CD8-positive, alpha-beta memory T cell (primary cell): ENCODE measurements around the gene KCNIP4. TPM values are rescaled to one million over a fixed set of nuclear protein-coding genes. Genes with fewer than 3 reads are reported as not detected.

Experiments
- CTCF ChIA-PET: fragments of 350-600 bp; sonication (Branson Sonifier 250); formaldehyde crosslinking; loops from one replicate; lab custom pipeline; 2021; ENCODE audit warnings: antibody characterized with exemption; lab: Charles Lee
- POLR2A ChIA-PET: fragments of 350-600 bp; sonication (Branson Sonifier 250); formaldehyde crosslinking; loops from one replicate; lab custom pipeline; 2021; ENCODE audit warnings: antibody characterized with exemption; lab: Charles Lee
- DNase-seq, 5 donors: peaks; one replicate each; pipeline versions ENCODE4 v3.0.0 to v3.0.0-alpha.2; 2020 to 2022; ENCODE audit warnings: mixed read lengths in 1 of 5
- H3K27ac ChIP-seq: one replicate; pipeline ENCODE4 v1.7.0; 2013; ENCODE audit warnings: low read depth, mild to moderate bottlenecking, low read length, moderate library complexity
- H3K27me3 ChIP-seq: 2 replicates; pipeline ENCODE4 v1.7.0; 2013; ENCODE audit warnings: low read length, mild to moderate bottlenecking; ENCODE audit not compliant: insufficient read depth, poor library complexity, severe bottlenecking
- H3K36me3 ChIP-seq: 2 replicates; pipeline ENCODE4 v1.7.0; 2013; ENCODE audit warnings: mild to moderate bottlenecking, low read length, moderate library complexity; ENCODE audit not compliant: insufficient read depth
- H3K4me1 ChIP-seq: 2 replicates; pipeline ENCODE4 v1.7.0; 2013; ENCODE audit warnings: mild to moderate bottlenecking, low read length, moderate library complexity; ENCODE audit not compliant: insufficient read depth
- H3K4me3 ChIP-seq: 2 replicates; pipeline ENCODE4 v1.7.0; 2013; ENCODE audit warnings: mild to moderate bottlenecking, low read length
- H3K9me3 ChIP-seq: 2 replicates; pipeline ENCODE4 v1.7.0; 2013; ENCODE audit warnings: mild to moderate bottlenecking, low read length
- H3K27ac Mint-ChIP-seq, 8 donors: one replicate each; pipeline ENCODE4 v1.8.0; 2020 to 2021; ENCODE audit warnings: mixed read lengths in 8 of 8, mild to moderate bottlenecking in 6 of 8, inconsistent platforms in 3 of 8, moderate library complexity in 3 of 8
- H3K27me3 Mint-ChIP-seq, 2 donors: one replicate each; pipeline ENCODE4 v1.8.0; 2020 to 2021; ENCODE audit warnings: mixed read lengths in 2 of 2, mild to moderate bottlenecking in 1 of 2, moderate library complexity in 1 of 2
- H3K36me3 Mint-ChIP-seq, 3 donors: one replicate each; pipeline ENCODE4 v1.8.0; 2020 to 2021; ENCODE audit warnings: mixed read lengths in 3 of 3, inconsistent platforms in 1 of 3, mild to moderate bottlenecking in 1 of 3
- H3K4me1 Mint-ChIP-seq, 3 donors: one replicate each; pipeline ENCODE4 v1.8.0; 2020 to 2021; ENCODE audit warnings: mixed read lengths in 3 of 3, inconsistent platforms in 1 of 3, mild to moderate bottlenecking in 1 of 3
- H3K4me3 Mint-ChIP-seq, 7 donors: one replicate each; pipeline ENCODE4 v1.8.0; 2020 to 2021; ENCODE audit warnings: mixed read lengths in 7 of 7, mild to moderate bottlenecking in 6 of 7, moderate library complexity in 4 of 7, inconsistent platforms in 2 of 7
- H3K9me3 Mint-ChIP-seq, 5 donors: one replicate each; pipeline ENCODE4 v1.8.0; 2020 to 2022; ENCODE audit warnings: mixed read lengths in 5 of 5, mild to moderate bottlenecking in 3 of 5, moderate library complexity in 2 of 5, inconsistent platforms in 1 of 5
- polyA plus RNA-seq: library from polyadenylated mRNA; unstranded; fragments of 300-500 nt; fragmentation: Illumina TruSeq; gene quantifications from one replicate; pipeline ENCODE4 v1.2.3, GENCODE V29; 2021
- total RNA-seq, 2 experiments: library from RNA; stranded (reverse); gene quantifications; one replicate each; pipeline ENCODE4 v1.2.3, GENCODE V29; 2021

Gene KCNIP4
- total and polyA plus RNA-seq, 3 experiments from 2014 or later, result 0.12 TPM; not detected in 2

- H3K36me3 Mint-ChIP-seq, result no peaks in the 10 kb centered on the region
- H3K4me3 Mint-ChIP-seq, result no peak overlapping the region
- no peaks in the 10 kb centered on the region for H3K4me1 Mint-ChIP-seq
- Histone ChIP-seq H3K4me1 (no peaks in the 10 kb centered on the region), H3K36me3 (no peaks in the 10 kb centered on the region), H3K27ac (no peak overlapping the region), H3K27me3 (no peaks in the 10 kb centered on the region), H3K4me3 (no peak overlapping the region), H3K9me3 (no peaks in the 10 kb centered on the region)
- ChIA-PET POLR2A (no interaction called here), CTCF (no interaction called here)
- H3K27me3 Mint-ChIP-seq, result no peaks in the 10 kb centered on the region
- DNase-seq, result no peak
- H3K27ac Mint-ChIP-seq, result no peak overlapping the region
- peaks cover 0 to 13% (median 3%) of the 10 kb centered on the region in 5 donors for H3K9me3 Mint-ChIP-seq
Observed at GRCh38 chr4:21744046-21744445, 204.5 kb downstream of the KCNIP4 start.

- no peaks in the 10 kb centered on the region for H3K27me3 Mint-ChIP-seq
- ChIA-PET POLR2A (no interaction called here), CTCF (no interaction called here)
- no peaks in the 10 kb centered on the region for H3K36me3 ChIP-seq
- no peaks in the 10 kb centered on the region for H3K27me3 ChIP-seq
- no peak overlapping the region for H3K4me3 Mint-ChIP-seq
- no peak for DNase-seq
- peaks cover 0 to 13% (median 3%) of the 10 kb centered on the region in 5 donors for H3K9me3 Mint-ChIP-seq
- no peak overlapping the region for H3K27ac ChIP-seq
- no peaks in the 10 kb centered on the region for H3K9me3 ChIP-seq
- H3K4me1 Mint-ChIP-seq, result no peaks in the 10 kb centered on the region
- H3K4me1 ChIP-seq, result no peaks in the 10 kb centered on the region
- H3K4me3 ChIP-seq, result no peak overlapping the region
- no peaks in the 10 kb centered on the region for H3K36me3 Mint-ChIP-seq
- no peak overlapping the region for H3K27ac Mint-ChIP-seq
Observed at GRCh38 chr4:21742326-21742725, 206.2 kb downstream of the KCNIP4 start.

- Mint-ChIP-seq H3K27me3 (no peaks in the 10 kb centered on the region), H3K4me1 (no peaks in the 10 kb centered on the region), H3K9me3 (peaks cover 0 to 13% (median 0%) of the 10 kb centered on the region in 5 donors), H3K4me3 (no peak overlapping the region), H3K36me3 (no peaks in the 10 kb centered on the region), H3K27ac (no peak overlapping the region)
- DNase-seq, result no peak
- Histone ChIP-seq H3K4me1 (no peaks in the 10 kb centered on the region), H3K27me3 (no peaks in the 10 kb centered on the region), H3K9me3 (no peaks in the 10 kb centered on the region), H3K36me3 (no peaks in the 10 kb centered on the region), H3K4me3 (no peak overlapping the region), H3K27ac (no peak overlapping the region)
- ChIA-PET POLR2A (no interaction called here), CTCF (no interaction called here)
Observed at GRCh38 chr4:21738821-21739220, 209.8 kb downstream of the KCNIP4 start.

GRCh38 chr4:21735866-21736265 is 212.7 kb downstream of the KCNIP4 start:
- H3K9me3 ChIP-seq, result no peaks in the 10 kb centered on the region
- no peaks in the 10 kb centered on the region for H3K4me1 ChIP-seq
- peaks cover 0 to 7% (median 5%) of the 10 kb centered on the region in 5 donors for H3K9me3 Mint-ChIP-seq
- no peaks in the 10 kb centered on the region for H3K4me1 Mint-ChIP-seq
- H3K36me3 Mint-ChIP-seq, result no peaks in the 10 kb centered on the region
- H3K27ac Mint-ChIP-seq, result no peak overlapping the region
- no peak overlapping the region for H3K27ac ChIP-seq
- DNase-seq, result no peak
- ChIA-PET CTCF (no interaction called here), POLR2A (no interaction called here)
- no peak overlapping the region for H3K4me3 Mint-ChIP-seq
- H3K4me3 ChIP-seq, result no peak overlapping the region
- H3K27me3 ChIP-seq, result no peaks in the 10 kb centered on the region
- no peaks in the 10 kb centered on the region for H3K36me3 ChIP-seq
- H3K27me3 Mint-ChIP-seq, result no peaks in the 10 kb centered on the region

GRCh38 chr4:21733894-21734630 is 214.5 kb downstream of the KCNIP4 start:
- Histone ChIP-seq H3K4me1 (no peaks in the 10 kb centered on the region), H3K4me3 (no peak overlapping the region), H3K36me3 (no peaks in the 10 kb centered on the region), H3K9me3 (no peaks in the 10 kb centered on the region), H3K27me3 (no peaks in the 10 kb centered on the region), H3K27ac (no peak overlapping the region)
- Mint-ChIP-seq H3K27ac (no peak overlapping the region), H3K4me1 (no peaks in the 10 kb centered on the region), H3K36me3 (no peaks in the 10 kb centered on the region), H3K9me3 (peaks cover 0 to 9% (median 0%) of the 10 kb centered on the region in 5 donors), H3K27me3 (no peaks in the 10 kb centered on the region), H3K4me3 (no peak overlapping the region)
- DNase-seq, result no peak
- CTCF ChIA-PET, result no interaction called here
- POLR2A ChIA-PET, result no interaction called here

GRCh38 chr4:21728304-21728703 is 220.3 kb downstream of the KCNIP4 start:
- peaks cover 0 to 6% (median 5%) of the 10 kb centered on the region in 5 donors for H3K9me3 Mint-ChIP-seq
- no peaks in the 10 kb centered on the region for H3K9me3 ChIP-seq
- CTCF ChIA-PET, result no interaction called here

GRCh38 chr4:21726255-21726815 is 222.2 kb downstream of the KCNIP4 start:
- Mint-ChIP-seq H3K27me3 (no peaks in the 10 kb centered on the region), H3K36me3 (no peaks in the 10 kb centered on the region), H3K27ac (no peak overlapping the region), H3K4me1 (no peaks in the 10 kb centered on the region), H3K9me3 (peaks cover 0 to 6% (median 2%) of the 10 kb centered on the region in 5 donors), H3K4me3 (no peak overlapping the region)
- Histone ChIP-seq H3K4me3 (no peak overlapping the region), H3K27ac (no peak overlapping the region), H3K9me3 (no peaks in the 10 kb centered on the region), H3K27me3 (no peaks in the 10 kb centered on the region), H3K36me3 (no peaks in the 10 kb centered on the region), H3K4me1 (no peaks in the 10 kb centered on the region)
- DNase-seq, result no peak
- CTCF ChIA-PET, result no interaction called here
- POLR2A ChIA-PET, result no interaction called here

More at GRCh38 chr4:21728304-21728703, 220.3 kb downstream of the KCNIP4 start:
- Mint-ChIP-seq H3K4me3 (no peak overlapping the region), H3K4me1 (no peaks in the 10 kb centered on the region), H3K36me3 (no peaks in the 10 kb centered on the region), H3K27ac (no peak overlapping the region), H3K27me3 (no peaks in the 10 kb centered on the region)
- H3K36me3 ChIP-seq, result no peaks in the 10 kb centered on the region
- DNase-seq, result no peak
- H3K27me3 ChIP-seq, result no peaks in the 10 kb centered on the region
- H3K4me1 ChIP-seq, result no peaks in the 10 kb centered on the region
- H3K4me3 ChIP-seq, result no peak overlapping the region
- POLR2A ChIA-PET, result no interaction called here
- no peak overlapping the region for H3K27ac ChIP-seq

- Mint-ChIP-seq H3K27ac (no peak overlapping the region), H3K36me3 (no peaks in the 10 kb centered on the region), H3K4me3 (no peak overlapping the region), H3K4me1 (no peaks in the 10 kb centered on the region), H3K27me3 (no peaks in the 10 kb centered on the region), H3K9me3 (peaks cover 0 to 6% (median 4%) of the 10 kb centered on the region in 5 donors)
- no peak overlapping the region for H3K27ac ChIP-seq
- H3K4me1 ChIP-seq, result no peaks in the 10 kb centered on the region
- POLR2A ChIA-PET, result no interaction called here
- H3K4me3 ChIP-seq, result no peak overlapping the region
- no peak for DNase-seq
- CTCF ChIA-PET, result no interaction called here
- H3K36me3 ChIP-seq, result no peaks in the 10 kb centered on the region
- H3K9me3 ChIP-seq, result no peaks in the 10 kb centered on the region
- H3K27me3 ChIP-seq, result no peaks in the 10 kb centered on the region
Observed at GRCh38 chr4:21722157-21722839, 226.3 kb downstream of the KCNIP4 start.
